SKM-1 (cell line): ENCODE measurements around the gene PEPD.

Experiments
- DNase-seq: peaks from one replicate; lab custom pipeline; 2025; ENCODE audit not compliant: unreplicated experiment; lab: John Stamatoyannopoulos, UW

Gene PEPD

GRCh38 chr19:33397536-33398360, 123.8 kb downstream of the PEPD start:
- no peak for DNase-seq

DNA sequence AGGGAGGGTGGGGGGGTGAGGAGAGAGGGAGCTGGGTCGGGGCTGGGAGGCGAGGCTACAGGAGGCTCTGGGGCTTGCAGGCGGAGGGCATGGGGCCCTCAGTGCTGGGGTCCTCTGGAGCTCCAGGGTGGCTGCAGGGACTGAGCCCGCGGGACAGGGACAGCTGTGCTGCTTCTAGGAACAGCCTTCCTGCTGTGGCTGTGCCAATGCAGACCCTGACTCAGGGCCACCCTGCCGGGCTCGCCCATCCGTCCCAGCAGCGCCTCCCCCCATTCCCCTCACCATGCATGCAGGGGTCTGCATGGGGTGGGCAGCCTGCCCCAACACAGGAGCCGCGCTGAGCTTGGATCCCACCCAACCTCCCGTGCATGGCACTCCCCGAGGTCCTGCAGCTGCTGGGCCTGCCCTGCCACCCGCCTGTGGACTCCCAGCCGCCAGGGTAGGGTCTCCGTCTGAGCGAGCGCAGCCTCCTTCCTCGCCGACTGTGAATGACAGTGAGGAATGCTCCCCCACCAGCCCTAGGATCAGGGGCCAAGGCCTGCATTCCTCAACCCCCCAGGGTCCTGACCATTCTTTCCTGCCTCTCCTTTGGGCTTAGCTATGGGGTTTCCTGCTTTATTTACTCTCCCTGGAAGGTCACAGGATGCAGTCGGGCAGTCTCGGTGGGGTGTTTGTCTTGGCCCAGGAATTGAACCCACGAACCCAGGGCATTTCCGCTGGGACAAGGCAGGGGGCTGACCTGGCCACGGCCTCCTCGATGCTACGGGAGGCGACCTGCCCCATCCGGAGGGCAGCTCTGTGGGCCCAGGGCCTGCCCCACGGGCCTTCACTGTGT, 124.7 kb downstream of the PEPD start:
- no peak for DNase-seq

DNA sequence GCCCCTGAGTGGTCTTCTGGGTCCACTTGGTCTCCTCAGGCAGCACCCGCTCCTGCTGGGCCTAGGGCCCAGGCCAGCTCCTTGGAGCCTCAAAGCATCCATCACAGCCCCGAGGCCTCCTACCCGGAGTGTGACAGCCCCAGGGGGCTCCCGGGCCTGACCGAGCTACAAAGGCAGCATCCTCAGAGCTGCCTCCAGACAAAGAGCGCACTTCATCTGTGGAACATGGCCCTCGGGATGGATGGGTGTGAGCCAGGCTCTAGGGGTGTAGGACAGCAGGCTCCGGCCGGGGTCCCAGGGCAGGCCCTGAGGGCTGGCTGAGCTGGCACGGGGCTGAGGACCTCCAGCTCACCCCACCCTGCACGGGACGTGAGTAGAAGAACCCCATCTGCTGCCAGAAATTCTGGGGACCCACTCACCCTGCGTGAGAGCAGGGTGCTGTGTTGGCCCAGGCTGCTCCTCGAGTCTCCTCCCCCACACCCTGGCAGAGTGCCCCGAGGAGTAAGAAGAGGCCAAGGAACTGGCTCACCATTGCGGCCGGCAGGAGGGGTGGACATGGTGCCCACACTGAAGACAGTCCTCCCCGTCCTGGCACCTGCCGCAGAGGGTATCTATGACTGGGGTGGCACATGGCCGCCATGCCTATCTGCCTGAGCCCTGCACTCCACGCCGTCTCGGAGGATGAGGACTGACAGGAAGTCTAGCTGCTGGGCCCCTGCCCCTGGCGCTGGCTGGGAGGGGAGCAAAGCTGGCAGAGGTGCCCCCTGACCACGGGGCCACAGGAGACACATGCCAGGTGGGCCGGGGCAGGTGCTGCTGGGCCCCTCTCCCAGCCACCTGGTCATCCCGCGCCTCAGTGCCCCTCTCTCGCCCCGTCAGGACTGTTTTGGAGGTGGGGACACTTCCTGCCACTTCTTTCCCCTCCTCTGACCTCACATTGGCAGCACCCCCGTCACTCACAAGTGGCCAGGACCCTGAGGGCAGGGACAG, 125.7 kb downstream of the PEPD start:
- DNase-seq: no peak

- no peak for DNase-seq
These were observed 126.6 kb downstream of the PEPD start for GRCh38 chr19:33394723-33395560.

DNA sequence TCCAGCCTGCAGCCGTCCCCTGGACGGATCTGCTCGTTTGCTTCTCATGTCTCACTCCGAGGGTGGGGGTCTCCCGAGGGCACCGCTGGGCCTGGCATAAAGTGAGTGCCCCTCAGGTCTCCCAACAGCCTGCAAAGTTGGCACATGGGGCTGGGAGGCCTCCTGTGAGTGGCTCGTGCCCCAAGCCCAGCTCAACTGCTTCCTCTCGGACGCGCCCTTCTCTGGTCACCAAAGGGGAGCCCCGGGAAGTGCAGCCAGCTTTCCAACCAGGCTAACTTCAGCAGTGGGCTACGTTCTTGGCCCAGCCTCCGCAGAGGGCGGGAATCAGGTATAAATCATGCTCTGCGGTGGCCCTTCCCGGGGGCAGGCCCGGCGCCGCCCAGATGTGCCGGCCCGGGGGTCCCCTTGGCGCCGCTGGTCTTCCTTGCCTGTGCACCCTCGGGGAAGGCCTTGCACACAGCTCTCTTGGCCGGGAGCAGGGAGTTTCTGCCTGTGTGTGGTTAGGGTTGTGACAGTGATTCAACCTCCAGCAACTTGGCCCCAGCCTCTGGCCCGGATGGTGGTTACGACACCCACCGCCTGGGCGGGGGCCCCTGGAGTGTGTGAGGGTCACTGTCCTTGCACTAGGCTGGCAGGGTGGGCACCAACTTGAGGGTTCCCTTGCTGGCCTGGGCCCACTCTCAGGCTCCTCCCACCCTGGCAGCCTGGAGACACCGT, 127.4 kb downstream of the PEPD start:
- DNase-seq: peak; percentile 61

GRCh38 chr19:33393286-33394005, 128.1 kb downstream of the PEPD start:
- DNase-seq: no peak

GRCh38 chr19:33392341-33393285, 129.0 kb downstream of the PEPD start:
- no peak for DNase-seq

GRCh38 chr19:33391631-33392249, 129.9 kb downstream of the PEPD start:
- DNase-seq: no peak

- no peak for DNase-seq
These were observed 130.5 kb downstream of the PEPD start for GRCh38 chr19:33390908-33391630.

DNA sequence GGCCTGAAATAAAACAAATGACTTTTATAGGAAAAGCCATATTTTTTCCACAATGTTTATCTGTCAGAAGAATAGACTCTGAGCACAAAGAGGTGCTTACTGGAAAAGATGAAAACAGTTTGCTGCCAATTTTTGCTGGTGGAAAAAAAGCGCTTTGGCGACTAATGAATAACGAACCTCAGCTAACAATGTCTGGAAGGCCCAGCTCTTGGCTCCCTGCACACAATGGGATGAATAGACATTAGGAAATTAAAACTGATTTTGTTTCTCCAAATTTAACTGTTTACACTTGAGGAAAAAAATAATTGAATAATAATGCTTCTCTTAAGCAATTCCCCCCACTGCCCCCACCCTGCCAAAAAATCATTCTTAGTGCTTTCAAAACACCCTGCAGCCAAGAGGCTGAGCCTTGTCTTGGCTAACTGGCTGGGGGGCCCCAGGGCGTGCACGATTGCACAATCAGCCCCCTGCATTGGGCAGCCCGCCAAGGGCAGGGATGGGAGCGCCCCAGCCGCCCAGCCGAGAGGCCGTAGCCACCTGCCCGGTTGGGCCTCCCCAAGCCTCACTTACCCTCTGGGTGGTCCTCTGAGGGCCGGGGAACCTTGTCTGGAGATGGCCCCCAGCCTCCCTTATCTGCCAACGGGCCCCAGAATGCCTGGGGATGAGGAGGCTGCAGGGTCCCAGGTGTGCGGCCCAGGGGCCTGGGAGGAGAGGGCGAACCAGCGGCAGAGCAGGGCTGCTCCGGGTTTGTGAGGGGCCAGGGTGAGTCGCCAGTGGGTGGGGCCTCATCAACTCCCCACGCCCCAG, 131.3 kb downstream of the PEPD start:
- DNase-seq: peak; percentile 17

GRCh38 chr19:33389421-33390100, 132.0 kb downstream of the PEPD start:
- DNase-seq: no peak

GRCh38 chr19:33388725-33389420, 132.7 kb downstream of the PEPD start:
- DNase-seq: no peak

- DNase-seq: no peak
These were observed 133.3 kb downstream of the PEPD start for GRCh38 chr19:33388231-33388724.
